Measurements from ENCODE around the gene MICU1. TPM values are rescaled to one million over a fixed set of nuclear protein-coding genes. Genes with fewer than 3 reads are reported as not detected.

The MICU1 gene
- total and polyA plus RNA-seq, 2 donors (not counting 3 experiments of a cell fraction or from before 2014, with no cell fraction given), result 27.5 to 48.0 TPM

DNA sequence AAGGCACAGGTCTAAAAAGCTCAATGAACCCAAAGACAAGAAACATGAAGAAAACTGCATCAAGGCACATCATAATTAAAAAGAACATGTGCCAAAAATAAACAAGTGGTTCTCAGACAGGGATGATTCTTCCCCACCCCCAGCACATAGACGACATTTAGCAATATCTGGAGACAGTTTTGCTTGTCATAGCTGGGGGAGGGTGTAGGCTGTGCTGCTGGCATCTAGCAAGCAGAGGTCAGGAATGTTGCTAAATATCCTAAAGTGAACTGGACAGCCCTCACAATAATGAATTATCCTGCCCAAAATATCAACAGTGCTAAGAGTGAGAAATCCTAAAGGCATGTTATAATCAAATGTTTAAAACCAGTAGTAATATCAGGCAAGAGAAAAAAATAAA is 122.6 kb downstream of the MICU1 start:
- DNase-seq (ENCODE audit: low read depth, low spot score) (no peak), FAIRE-seq (no peak)
- Histone ChIP-seq H3K4me1 (ENCODE audit: control insufficient read depth, extremely low read depth, insufficient read depth, low read length) (no peaks in the 10 kb centered on the region), H3K27me3 (ENCODE audit: control insufficient read depth in 2 of 2, insufficient read depth in 2 of 2, low read length in 2 of 2) (no peaks in the 10 kb centered on the region), H3K27ac (ENCODE audit: insufficient read depth, low read depth, low read length) (no peak overlapping the region), H3K9me1 (replicated peaks; ENCODE audit: control insufficient read depth, extremely low read depth, insufficient read depth, low read length) (no peaks in the 10 kb centered on the region), H3K79me2 (ENCODE audit: control insufficient read depth, insufficient read depth, low read length) (no peaks in the 10 kb centered on the region), H3K36me3 (ENCODE audit: control insufficient read depth in 2 of 2, extremely low read depth in 1 of 2, insufficient read depth in 2 of 2, low read length in 2 of 2) (no peaks in the 10 kb centered on the region), H3K9ac (replicated peaks; ENCODE audit: extremely low read depth, insufficient read depth, low read length) (no peak overlapping the region), H4K20me1 (replicated peaks; ENCODE audit: control insufficient read depth, extremely low read depth, insufficient read depth, low read length) (no peaks in the 10 kb centered on the region), H3K4me3 (replicated peaks in 1 of 3; ENCODE audit: insufficient read depth in 1 of 3, low read depth in 1 of 3, low read length in 3 of 3) (no peak overlapping the region), H2AFZ (ENCODE audit: low read depth, low read length) (no peak overlapping the region), H3K9me3 (replicated peaks; ENCODE audit: control insufficient read depth, insufficient read depth, low read length) (no peaks in the 10 kb centered on the region), H3K4me2 (ENCODE audit: insufficient read depth, low read length) (no peak overlapping the region)
- ChIA-PET POLR2A (no interaction called here), CTCF (no interaction called here)
- dilution Hi-C loops (cut with MboI; ENCODE audit: extremely low pct_ligation_motif_present, low sequenced_read_pairs) (no loop called here), intact Hi-C loops (cut with micrococcal nuclease) (no loop called here)
- TF ChIP-seq MYC (IDR thresholded peaks at IDR 0.05; ENCODE audit: low read depth, low read length), result no peak
- no peak for TF ChIP-seq POLR2A (IDR thresholded peaks at IDR 0.05; ENCODE audit: low read depth, low read length)
- TF ChIP-seq FOS (IDR thresholded peaks at IDR 0.05; ENCODE audit: borderline replicate concordance, insufficient read depth, low read length), result no peak
- TF ChIP-seq POLR2AphosphoS5 (IDR thresholded peaks at IDR 0.05; ENCODE audit: insufficient read depth, low read depth, low read length), result no peak
- TF ChIP-seq EZH2 (IDR thresholded peaks at IDR 0.05; ENCODE audit: borderline replicate concordance, low read depth, low read length, severe bottlenecking), result no peak
- TF ChIP-seq GATA2 (IDR thresholded peaks at IDR 0.05; ENCODE audit: insufficient read depth, insufficient read length, low read depth, low read length), result no peak
- TF ChIP-seq JUN (IDR thresholded peaks at IDR 0.05; ENCODE audit: borderline replicate concordance, insufficient read depth, insufficient read length, low read depth), result no peak
- TF ChIP-seq, protein P1, sequence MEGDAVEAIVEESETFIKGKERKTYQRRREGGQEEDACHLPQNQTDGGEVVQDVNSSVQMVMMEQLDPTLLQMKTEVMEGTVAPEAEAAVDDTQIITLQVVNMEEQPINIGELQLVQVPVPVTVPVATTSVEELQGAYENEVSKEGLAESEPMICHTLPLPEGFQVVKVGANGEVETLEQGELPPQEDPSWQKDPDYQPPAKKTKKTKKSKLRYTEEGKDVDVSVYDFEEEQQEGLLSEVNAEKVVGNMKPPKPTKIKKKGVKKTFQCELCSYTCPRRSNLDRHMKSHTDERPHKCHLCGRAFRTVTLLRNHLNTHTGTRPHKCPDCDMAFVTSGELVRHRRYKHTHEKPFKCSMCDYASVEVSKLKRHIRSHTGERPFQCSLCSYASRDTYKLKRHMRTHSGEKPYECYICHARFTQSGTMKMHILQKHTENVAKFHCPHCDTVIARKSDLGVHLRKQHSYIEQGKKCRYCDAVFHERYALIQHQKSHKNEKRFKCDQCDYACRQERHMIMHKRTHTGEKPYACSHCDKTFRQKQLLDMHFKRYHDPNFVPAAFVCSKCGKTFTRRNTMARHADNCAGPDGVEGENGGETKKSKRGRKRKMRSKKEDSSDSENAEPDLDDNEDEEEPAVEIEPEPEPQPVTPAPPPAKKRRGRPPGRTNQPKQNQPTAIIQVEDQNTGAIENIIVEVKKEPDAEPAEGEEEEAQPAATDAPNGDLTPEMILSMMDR (IDR thresholded peaks at IDR 0.05; ENCODE audit: extremely low read depth in 1 of 2, insufficient read depth in 1 of 2, low read depth in 1 of 2, low read length in 2 of 2), result no peak
- no TSS peak for BruUV-seq (replicated peaks)

Measured in endothelial cell of umbilical vein (primary cell).